Measurements from ENCODE around the gene FAM83C.

Gene FAM83C

DNA sequence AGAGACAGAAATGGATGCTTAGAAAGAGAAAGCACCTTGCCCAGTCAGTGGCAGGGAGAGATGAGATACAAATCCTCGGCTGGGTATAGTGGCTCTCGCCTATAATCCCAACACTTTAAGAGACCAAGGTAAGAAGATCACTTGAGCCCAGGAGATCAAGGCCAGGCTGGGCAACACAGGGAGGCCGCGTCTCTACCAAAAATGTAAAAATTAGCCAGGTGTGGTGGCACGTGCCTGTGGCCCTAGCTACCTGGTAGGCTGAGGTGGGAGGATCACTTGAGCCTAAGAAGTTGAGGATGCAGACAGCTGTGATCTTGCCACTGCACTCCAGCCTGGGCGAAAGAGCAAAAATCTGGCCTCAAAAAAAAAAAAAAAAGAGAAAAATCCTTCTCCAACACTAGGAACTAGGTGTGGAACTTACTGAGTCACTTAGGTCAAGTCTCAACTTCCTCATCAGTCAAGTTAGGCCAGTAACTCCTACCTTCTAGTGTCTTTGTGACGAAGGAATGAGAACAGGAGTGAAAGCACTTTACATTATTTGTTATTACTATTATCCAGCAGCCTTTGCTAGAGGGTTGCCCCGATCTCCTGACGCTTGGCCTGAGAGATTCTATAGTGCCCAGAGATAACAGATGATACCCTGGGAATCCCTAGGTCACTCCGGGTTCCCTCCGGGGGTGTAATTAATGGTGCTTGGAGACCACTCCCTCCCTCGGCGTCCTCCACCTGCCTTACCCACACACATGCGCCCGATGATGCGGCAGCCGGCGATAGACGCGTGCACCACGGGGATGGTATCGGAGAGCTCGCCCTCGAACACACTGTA is 8.6 kb downstream of the FAM83C start:
- no peak for DNase-seq

DNA sequence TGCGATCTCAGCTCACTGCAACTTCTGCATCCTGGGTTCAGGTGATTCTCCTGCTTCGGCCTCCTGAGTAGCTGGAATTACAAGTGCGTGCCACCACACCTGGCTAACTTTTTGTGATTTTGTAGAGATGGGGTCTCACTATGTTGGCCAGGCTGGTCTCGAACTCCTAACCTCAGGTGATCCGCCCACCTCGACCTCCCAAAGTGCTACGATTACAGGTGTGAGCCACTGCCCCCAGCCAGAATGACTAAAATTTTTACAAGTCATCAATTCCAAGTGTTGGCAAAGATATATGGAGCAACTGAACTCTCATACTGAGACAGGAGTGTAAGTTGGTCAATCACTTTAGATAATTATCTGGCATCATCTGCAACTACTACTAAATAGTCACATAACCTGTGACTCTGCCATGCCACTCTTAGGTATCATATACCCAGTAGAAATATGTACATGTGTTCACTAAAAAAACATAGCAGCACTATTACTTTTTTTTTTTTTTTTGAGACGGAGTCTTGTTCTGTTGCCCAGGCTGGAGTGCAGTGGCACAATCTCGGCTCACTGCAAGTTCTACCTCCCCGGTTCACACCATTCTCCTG is 10.6 kb downstream of the FAM83C start:
- DNase-seq = no peak

DNA sequence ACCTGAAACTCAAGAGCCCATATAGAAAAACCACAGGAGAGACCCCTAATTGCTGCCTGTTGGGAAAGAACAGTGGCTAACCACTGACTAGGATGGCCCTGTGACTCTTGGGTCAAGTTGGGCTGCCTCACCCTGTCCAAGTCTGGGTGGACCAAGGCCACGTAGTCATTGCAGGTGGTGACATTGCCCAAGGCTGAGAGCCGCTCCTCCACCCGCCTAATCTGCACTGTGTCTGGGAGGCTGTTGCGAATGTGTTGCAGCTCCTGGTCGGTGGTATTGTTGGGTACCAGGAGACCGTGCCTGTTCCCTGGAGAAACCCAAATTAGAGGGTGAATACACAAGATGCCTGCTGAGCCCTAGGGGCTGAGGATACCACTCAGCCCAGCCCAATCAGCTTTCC is 11.7 kb downstream of the FAM83C start:
- DNase-seq = no peak

DNA sequence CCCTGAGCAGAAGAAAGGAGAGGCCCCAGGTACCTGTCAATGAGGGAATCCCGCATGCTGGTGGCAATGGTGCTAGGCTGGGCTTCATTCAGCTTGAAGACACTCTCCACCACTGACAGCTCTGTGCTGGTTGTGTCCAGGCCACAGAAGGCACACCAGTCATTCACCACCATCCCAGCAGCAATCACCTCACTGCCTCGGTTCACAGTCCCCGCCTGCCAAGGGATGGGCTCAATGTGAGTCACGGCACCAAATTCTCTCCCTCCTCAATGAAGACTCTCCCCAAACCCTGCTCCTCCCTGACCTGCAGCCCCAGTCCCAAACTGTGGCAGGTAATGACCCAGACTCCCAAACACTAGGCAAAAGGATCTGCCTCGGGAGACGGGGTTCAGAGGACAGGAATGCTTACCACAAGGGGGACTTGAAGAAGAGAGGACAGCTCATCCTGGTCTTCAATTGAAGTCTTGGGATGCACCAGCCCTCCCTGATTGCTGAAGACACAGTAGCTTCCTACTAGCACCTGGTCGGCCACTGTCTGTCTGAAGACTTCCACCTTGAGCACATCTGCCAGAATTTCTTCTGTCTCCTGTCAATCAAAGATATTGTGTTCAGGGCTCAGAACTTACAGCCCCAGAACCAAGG is 12.6 kb downstream of the FAM83C start:
- no peak for DNase-seq

DNA sequence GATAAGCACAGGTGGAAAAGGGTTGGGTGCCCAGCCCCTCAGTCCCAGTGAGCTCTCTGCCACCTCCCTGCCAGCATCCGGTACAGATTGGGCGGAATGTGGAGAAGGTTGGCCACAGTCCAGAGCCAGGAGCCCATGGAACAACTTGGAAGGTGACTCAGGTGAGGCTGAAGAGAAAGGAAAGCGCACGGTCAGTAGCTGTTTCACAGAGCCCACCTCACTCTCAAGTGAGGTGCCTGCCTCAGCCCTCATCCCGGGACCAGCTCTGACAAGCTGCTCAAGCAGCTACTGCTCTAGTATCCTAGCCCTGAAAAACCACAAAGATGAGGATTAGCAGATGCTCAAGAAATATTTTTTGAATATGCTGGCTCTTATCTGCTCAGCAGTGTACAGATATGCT is 13.2 kb downstream of the FAM83C start:
- DNase-seq = no peak

DNA sequence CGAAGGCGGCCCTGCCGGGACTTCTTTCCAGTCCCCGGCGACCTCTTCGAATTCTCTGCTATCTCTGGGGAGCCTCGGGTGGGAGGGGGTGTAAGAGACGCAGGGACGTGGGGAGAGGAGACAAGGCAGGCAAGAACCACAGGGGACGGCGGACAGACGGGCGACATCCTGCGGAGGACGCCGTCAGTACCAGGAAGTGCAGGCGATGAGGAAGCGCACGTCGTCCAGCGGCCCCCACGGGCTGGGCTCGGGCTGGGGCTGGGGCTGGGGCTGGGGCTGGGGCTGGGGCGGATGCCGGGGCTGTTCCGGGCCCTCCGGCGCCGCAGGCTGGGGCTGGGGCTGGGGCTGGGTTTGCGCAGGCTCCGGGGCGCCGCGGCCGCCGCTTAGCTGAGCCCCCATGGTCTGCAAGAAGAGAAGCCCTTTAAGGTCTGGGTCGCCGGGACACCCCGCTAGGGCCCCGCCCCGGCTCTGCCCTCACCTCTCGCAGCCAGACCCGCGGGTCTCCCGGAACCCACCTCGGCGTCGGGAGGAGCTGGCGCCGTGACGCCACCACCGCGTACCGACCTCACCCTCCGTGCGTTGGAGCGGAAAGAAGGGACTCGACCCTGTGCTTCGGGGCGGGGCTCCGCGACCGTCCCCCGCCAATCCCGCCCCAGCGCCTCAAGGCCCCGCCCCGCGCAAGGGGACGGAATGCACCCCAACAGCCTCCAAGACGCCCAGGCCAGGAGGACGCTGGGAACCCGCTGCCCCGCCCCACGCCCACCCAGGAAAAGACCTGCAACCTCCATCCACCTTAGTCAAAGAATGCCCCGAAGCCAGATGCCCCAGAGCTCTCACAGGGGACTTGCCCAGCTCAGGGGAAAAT is 14.5 kb downstream of the FAM83C start, which contains the start of gene MMP24OS:
Gene MMP24OS (minus strand): TSS at position 592 of the 865 bp plus-strand sequence. CDS start 193 bp downstream, at position 399.
- peak; percentile 90 for DNase-seq

DNA sequence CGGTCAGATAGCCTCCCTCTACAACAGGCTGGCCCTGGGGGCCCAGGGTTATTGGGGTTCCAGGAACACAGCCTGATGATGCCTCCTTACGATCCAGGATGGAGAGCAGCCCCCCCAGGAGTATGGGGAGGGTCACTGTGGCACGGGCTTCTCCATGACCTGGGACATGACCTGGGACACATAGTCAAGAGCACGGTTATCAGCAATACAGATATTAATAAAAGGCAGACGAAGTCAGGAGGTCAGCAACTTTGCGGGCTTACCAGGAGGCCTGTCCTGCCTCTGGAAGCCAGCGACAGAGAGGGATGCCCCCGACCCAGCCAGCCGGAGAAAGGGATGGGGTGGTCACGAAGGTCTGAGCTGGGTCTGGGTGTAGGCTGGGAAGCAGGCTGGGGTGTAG is 15.1 kb downstream of the FAM83C start:
- DNase-seq = no peak

DNA sequence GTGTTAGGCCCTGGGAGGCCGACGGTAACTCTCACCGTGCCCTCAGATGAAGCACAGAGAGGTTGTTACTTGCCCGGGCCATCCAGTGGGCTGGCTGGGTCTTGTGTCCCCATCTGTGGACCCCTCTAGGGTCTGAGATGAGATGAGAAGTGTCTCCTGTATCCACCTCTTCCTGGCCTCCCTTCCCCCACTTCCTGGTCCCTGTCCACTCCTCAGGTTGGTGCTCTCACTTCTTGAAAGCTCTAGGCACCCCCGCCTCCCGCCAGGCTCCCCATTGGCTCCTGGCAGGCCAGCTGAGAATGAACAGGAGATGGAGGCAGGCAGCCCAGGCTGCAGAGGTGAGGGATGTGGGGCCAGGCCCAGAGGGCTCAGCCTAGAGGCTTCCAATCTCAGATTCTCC is 15.8 kb downstream of the FAM83C start:
- DNase-seq = no peak

DNA sequence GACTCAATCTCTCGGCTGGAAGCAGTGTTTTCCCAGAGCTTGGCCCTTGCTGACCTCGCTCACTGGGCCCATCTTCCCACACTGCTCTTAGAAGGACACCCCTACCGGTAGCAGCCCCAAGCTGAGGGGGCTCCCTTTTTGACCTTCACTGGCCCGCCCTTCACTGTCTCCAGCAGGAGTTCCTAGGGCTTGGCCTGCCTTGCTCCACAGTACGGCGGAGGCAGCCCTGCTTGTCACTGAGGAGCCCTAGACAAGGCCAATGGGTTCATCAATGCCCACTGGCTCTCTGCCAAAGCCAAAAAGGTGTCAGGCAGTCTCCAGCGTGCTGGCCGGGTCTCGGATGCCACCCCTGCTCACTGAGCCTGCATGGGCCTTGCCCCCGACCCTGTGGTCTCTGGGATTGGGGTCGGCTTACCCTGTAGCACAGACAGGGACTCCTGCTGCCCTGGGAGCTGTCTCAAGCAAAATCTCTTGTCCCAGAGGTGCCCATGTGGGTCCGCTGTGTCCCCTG is 16.4 kb downstream of the FAM83C start:
- no peak for DNase-seq

DNA sequence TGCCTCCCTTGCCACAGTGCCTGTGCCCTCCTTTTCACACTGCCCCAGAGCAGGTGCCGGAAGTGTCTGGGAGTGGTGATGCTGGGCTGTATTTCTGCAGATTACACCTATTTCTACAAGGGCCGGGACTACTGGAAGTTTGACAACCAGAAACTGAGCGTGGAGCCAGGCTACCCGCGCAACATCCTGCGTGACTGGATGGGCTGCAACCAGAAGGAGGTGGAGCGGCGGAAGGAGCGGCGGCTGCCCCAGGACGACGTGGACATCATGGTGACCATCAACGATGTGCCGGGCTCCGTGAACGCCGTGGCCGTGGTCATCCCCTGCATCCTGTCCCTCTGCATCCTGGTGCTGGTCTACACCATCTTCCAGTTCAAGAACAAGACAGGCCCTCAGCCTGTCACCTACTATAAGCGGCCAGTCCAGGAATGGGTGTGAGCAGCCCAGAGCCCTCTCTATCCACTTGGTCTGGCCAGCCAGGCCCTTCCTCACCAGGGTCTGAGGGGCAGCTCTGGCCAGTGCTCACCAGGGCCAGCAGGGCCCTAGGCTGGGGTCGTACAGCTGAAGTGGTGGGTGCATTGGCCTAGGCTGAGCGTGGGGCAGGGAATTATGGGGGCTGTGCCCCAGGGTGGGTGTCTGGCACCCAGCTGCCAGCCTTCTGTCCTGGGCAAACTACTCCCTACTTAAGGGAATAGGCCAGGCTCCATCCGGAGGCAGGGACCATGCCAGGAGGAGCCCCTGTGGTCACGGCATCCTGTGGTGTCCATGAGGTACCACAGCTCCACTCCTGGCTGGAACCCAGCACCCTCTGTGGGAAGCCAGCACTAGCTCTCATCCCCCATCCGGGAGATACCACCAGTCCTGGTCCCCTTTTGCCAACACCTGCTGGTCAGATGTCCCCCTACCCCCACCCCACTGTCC is 17.8 kb downstream of the FAM83C start:
- no peak for DNase-seq

DNA sequence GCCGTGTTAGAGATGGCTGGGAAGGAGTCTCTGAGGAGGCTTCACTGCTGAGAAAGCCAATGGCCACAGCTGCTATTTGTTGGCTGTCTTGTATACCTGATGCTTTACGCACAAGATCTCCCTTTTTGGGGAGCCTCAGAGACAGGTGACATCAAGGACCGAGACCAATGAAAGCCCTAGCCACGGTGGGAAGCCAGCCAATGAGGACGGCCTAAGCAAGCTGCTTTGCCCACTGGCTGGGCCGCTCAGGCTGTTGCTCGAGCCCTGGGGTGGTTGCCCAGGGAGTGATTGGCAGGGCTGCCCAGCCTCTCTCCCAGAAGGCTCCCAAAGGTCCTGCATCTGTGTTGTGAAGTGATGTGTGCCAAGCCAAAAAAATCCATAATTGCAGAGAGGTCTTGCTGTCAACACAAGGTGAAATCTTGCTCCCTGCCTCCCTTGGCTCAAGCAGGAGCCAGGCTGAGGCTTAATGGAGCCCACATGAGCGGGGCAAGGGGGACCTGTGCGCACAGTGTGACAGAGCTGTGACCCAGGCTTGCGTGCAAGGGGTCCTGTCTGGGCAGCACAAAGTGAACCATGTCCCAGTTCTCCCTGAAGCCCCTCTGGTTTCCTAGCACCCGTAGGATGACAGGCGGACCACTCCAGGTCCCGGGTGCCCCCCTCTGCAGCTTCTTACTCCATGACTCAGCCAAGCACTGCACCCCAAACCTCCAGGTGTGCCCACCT is 18.6 kb downstream of the FAM83C start:
- no peak for DNase-seq

DNA sequence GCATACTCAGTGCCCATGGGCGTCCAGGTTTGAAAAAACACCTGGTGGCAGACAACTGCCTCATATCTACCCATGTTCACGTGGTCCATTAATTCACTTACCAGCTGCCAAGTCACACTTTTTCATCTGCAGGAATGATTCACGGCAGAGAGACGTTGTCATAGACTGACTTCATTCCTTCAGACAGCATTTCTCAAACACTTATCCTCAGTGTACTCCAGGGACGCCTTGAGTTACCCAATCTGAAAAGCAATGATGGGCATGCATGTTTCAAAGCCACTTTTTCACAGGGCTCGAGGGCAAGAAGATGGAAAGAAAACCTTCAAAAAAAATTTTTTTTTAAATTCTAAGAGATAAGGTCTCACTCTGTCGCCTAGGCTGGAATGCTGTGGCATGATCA is 20.3 kb downstream of the FAM83C start:
- DNase-seq = no peak

DNA sequence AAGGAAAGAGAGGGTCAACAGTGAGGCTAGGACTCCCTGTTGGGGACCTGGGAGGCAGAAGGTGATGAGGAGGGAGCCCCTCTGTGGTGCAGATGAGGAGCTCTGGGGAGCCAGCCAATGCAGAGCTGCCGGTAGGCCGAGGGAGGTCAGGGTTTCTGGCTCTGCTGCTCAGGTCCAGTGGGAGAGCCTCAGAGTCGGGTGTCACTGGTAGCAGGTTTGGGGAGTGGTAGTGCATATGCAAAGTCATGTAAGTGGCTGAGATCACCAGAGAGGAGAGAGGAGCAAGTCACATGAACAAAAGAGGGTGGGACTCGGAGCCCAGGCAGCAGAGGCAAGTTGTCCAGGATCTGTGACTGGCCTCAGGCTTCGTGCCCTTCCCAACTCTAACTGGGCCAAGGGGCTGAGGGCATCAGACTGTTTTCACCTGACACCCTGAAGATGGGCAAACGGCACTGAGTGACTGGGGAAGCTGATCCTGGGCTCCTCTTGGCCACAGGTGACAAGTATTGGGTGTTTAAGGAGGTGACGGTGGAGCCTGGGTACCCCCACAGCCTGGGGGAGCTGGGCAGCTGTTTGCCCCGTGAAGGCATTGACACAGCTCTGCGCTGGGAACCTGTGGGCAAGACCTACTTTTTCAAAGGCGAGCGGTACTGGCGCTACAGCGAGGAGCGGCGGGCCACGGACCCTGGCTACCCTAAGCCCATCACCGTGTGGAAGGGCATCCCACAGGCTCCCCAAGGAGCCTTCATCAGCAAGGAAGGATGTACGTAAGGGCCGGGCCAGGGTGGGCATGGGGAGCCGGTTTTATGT is 20.9 kb downstream of the FAM83C start:
- no peak for DNase-seq

DNA sequence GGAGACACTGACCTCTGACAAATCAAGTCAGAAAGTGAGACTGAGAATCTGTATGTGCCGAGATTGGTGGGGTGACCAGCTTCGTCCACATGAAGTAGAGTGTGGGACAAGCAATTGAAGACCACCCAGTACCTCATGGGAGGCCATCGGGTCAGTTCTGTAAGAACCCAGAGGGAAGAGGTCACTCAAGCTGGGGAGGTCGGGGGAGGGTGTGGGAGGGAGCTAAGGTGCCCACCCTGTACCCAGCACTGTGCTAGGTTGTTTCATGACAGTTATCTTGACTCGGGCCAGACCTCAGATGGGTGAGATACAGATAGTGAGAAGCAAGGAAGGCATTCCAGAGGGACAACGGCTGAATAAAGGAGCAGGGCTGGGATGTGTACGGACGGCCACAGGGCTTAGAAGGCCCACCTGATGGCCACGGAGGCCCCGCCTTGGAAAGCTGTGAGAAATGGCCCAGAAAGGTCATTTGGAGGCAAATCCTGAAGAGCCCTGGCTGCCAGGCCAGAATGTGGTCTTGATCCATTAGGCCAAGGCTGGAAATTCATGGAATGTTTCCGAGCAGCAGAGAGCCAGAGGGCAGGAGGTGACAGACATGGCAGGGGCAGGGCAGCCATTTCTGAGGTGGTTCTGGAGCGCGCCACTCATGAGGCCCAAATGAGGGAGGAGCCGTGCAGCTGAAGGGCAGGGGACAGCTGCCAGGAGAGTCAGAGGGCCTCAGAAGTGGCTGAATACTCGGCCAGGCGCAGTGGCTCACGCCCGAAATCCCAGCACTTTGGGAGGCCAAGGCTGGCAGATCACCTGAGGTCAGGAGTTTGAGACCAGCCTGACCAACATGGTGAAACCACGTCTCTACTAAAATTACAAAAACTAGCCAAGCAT is 22.0 kb downstream of the FAM83C start:
- no peak for DNase-seq

DNA sequence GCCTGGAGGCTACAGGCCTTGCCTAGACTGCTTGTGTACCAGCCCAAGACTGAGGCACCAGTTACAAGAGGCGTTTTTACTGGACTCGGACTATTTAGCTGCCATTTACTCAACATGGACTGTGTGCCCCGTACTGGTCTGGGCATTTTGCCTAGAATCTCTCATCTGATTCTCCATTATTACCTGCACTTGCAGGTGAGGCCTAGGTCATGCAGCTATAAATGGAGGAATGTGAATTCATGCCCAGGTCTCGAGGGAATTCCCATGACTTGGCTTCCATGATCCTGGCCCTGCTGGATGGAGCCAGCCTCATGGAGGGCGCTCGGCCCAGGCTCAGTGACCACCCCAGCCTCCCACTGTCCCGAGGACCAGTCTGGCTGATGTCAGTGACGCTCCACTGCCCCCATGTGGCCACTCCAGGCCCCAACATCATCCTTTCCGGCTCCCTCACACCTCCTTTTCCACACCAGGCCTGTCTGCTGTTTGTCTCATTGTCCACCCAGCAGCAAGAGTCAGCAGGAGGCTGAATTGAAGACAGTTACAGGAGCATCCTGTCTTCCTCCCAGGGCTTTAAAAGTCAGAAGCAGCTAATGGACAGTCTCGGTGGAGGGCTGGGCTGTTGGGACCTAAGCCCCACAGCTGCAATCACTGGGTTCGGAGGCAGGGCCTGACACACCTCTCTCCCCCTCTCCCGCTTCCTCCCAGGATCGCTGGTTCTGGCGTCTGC is 23.0 kb downstream of the FAM83C start:
- peak; percentile 57 for DNase-seq

DNA sequence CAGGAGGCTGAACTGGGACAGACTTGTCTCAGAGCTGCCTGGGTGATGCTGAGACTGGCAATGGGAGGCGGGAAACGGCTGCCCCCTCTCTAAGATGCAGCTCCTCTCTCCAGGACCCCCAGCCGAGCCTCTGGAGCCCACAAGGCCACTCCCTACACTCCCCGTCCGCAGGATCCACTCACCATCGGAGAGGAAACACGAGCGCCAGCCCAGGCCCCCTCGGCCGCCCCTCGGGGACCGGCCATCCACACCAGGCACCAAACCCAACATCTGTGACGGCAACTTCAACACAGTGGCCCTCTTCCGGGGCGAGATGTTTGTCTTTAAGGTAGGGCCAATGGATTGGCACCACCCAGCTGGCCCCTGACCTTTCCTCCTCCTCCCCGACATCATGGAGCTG is 25.1 kb downstream of the FAM83C start:
- DNase-seq = no peak

DNA sequence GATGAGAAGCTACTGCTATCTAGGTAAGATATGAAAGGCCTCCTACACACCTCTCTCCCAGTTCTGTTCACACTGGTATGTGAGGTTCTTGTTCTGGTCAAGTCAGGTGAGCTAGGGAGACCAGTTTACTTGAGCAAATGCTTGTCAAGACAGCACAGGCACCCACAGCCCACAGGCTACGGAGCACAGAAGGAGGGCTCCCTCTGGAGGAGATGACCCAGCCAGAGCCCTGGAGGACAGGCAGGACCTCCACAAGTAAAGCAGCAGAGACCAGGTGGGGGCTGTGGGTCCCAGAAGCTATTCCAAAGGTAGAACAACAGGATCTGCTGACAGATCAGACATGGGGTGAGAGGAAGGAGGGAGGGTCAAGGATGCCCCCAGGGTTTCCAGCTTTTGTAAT is 27.5 kb downstream of the FAM83C start:
- DNase-seq = no peak

Measured in NCI-H2029 (cell line).